GM23248 (cell line): ENCODE results near the gene ARL6IP4.

ENCODE experiments used
- EZH2 ChIP-seq: fragments of 200-600 bp; sonication (generic); IDR thresholded peaks from 2 replicates; pipeline ENCODE4 v1.6.1; 2018; ENCODE audit warnings: antibody characterized with exemption, mild to moderate bottlenecking; ENCODE audit not compliant: insufficient read depth, poor library complexity, severe bottlenecking
- EZH2phosphoT487 ChIP-seq: fragments of 200-600 bp; sonication (generic); IDR thresholded peaks from 2 replicates; pipeline ENCODE4 v1.6.1; 2018; ENCODE audit warnings: antibody characterized with exemption, moderate library complexity, mild to moderate bottlenecking, low read depth; ENCODE audit not compliant: insufficient read depth

DNA sequence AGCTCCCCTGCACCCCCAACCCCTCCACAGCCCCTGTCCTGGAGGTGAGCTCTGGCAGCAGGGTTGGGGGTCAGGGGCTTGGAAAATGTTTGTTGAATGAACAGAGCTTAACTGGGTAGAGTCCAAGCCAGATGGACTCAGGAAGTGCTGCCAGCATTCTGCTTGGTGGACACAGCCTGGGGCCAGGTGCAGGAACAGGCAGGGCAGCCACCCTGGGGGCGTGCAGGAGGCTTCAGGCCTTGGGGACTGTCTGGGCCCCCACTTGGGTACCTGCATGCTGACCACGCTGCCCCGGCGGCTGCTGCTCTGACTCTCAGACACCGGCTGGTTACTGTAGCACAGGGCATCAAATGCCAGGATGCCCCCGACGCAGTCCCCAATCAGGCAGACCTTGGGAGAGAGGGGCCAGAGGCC lies 15.7 kb downstream of the ARL6IP4 start:
- no peak for TF ChIP-seq EZH2
- no peak for TF ChIP-seq EZH2phosphoT487
